B cell (primary cell): ENCODE data around the gene DUS4L. TPM values are rescaled to one million over a fixed set of nuclear protein-coding genes. Genes with fewer than 3 reads are reported as not detected.

Experiments
- ATAC-seq: fragments of 200-7000 bp; cut with Tn5 transposase; one replicate; pipeline ENCODE4 v1.10.0; 2021; ENCODE audit warnings: low read depth, mild to moderate bottlenecking, moderate number of reproducible peaks, moderate library complexity
- CTCF ChIA-PET: fragments of 350-600 bp; sonication (Branson Sonifier 250); formaldehyde crosslinking; loops from one replicate; lab custom pipeline; 2021; ENCODE audit warnings: antibody characterized with exemption, inconsistent platforms; lab: Charles Lee
- POLR2A ChIA-PET: fragments of 350-600 bp; sonication (Branson Sonifier 250); formaldehyde crosslinking; loops from one replicate; lab custom pipeline; 2021; ENCODE audit warnings: antibody characterized with exemption; lab: Charles Lee
- DNase-seq: peaks from one replicate; pipeline ENCODE4 v3.0.0; 2013
- H2AFZ ChIP-seq: 2 replicates; pipeline ENCODE4 v1.6.1; 2012; ENCODE audit warnings: mild to moderate bottlenecking, low read depth, low read length; ENCODE audit not compliant: insufficient read depth, poor library complexity, severe bottlenecking
- H3K27ac ChIP-seq, 2 donors: 1 replicate in 1 of 2; 2 replicates in 1 of 2; pipeline ENCODE4 v1.5.1; 2012 to 2013; ENCODE audit warnings: low read length in 2 of 2, mild to moderate bottlenecking in 2 of 2, moderate library complexity in 1 of 2
- H3K27me3 ChIP-seq, 4 experiments: fragments of 200-600 bp in 1 of 4; sonication (generic) in 1 of 4; replicated peaks in 1 of 4; 1 replicate in 2 of 4; 2 replicates in 2 of 4; pipeline versions ENCODE4 v1.6.1 to v1.7.0; 2013 to 2016; ENCODE audit warnings: low read length in 3 of 4, mild to moderate bottlenecking in 2 of 4, mixed read lengths in 1 of 4, moderate library complexity in 1 of 4; ENCODE audit not compliant: insufficient read depth in 4 of 4, control insufficient read depth in 3 of 4; ENCODE audit errors: control extremely low read depth in 1 of 4
- H3K36me3 ChIP-seq, 2 experiments: replicated peaks in 1 of 2; 1 replicate in 1 of 2; 2 replicates in 1 of 2; pipeline versions ENCODE4 v1.6.1 to v1.7.1; 2013; ENCODE audit warnings: low read length in 1 of 2; ENCODE audit not compliant: insufficient read depth in 2 of 2, control insufficient read depth in 1 of 2; ENCODE audit errors: control extremely low read depth in 1 of 2, extremely low read depth in 1 of 2
- H3K4me1 ChIP-seq, 2 donors: fragments of 200-600 bp in 1 of 2; sonication (generic) in 1 of 2; 1 replicate in 1 of 2; 2 replicates in 1 of 2; pipeline versions ENCODE4 v1.5.1 to v1.6.1; 2013 to 2017; ENCODE audit warnings: low read length in 2 of 2; ENCODE audit not compliant: control insufficient read depth in 2 of 2, insufficient read depth in 2 of 2
- H3K4me2 ChIP-seq: replicated peaks from 2 replicates; pipeline ENCODE3; 2012; ENCODE audit warnings: mild to moderate bottlenecking, low read depth, low read length; ENCODE audit not compliant: poor library complexity, severe bottlenecking
- H3K4me3 ChIP-seq, 5 experiments: fragments of 200-600 bp in 1 of 5; sonication (generic) in 1 of 5; 1 replicate in 3 of 5; 2 replicates in 2 of 5; pipeline versions ENCODE4 v1.5.1 to v1.7.0; 2011 to 2016; ENCODE audit warnings: low read length in 4 of 5, mild to moderate bottlenecking in 4 of 5, low read depth in 2 of 5, control low read depth in 1 of 5, moderate library complexity in 1 of 5; ENCODE audit not compliant: insufficient read depth in 1 of 5; ENCODE audit errors: control extremely low read depth in 1 of 5, extremely low read depth in 1 of 5
- H3K79me2 ChIP-seq: fragments of 200-600 bp; sonication (generic); one replicate; pipeline ENCODE4 v1.6.0; 2016; ENCODE audit warnings: low read length; ENCODE audit not compliant: control insufficient read depth, insufficient read depth
- H3K9ac ChIP-seq: fragments of 200-600 bp; sonication (generic); 2 replicates; pipeline ENCODE4 v1.6.1; 2017; ENCODE audit warnings: mild to moderate bottlenecking, low read length, moderate library complexity
- H3K9me3 ChIP-seq, 3 donors: one replicate each; pipeline versions ENCODE4 v1.6.1 to v1.7.1; 2013; ENCODE audit warnings: low read length in 2 of 3; ENCODE audit not compliant: control insufficient read depth in 2 of 3, insufficient read depth in 1 of 3; ENCODE audit errors: control extremely low read depth in 1 of 3
- H4K20me1 ChIP-seq: 2 replicates; pipeline ENCODE4 v1.6.0; 2012; ENCODE audit warnings: mild to moderate bottlenecking, low read length; ENCODE audit not compliant: insufficient read depth, control insufficient read depth, poor library complexity, severe bottlenecking
- H3K27ac Mint-ChIP-seq: one replicate; pipeline ENCODE4 v1.8.0; 2021; ENCODE audit warnings: mixed read lengths
- H3K27me3 Mint-ChIP-seq: one replicate; pipeline ENCODE4 v1.8.0; 2021; ENCODE audit warnings: mixed read lengths
- H3K4me1 Mint-ChIP-seq: one replicate; pipeline ENCODE4 v1.8.0; 2021; ENCODE audit warnings: mixed read lengths
- H3K4me3 Mint-ChIP-seq: one replicate; pipeline ENCODE4 v1.8.0; 2021; ENCODE audit warnings: mixed read lengths
- H3K9me3 Mint-ChIP-seq: one replicate; pipeline ENCODE4 v1.8.0; 2022; ENCODE audit warnings: mixed read lengths; ENCODE audit not compliant: insufficient read depth
- CTCF ChIP-seq: fragments of 200-600 bp; IDR thresholded peaks from one replicate; pipeline ENCODE4 v1.8.0; 2022; ENCODE audit warnings: antibody characterized with exemption, mild to moderate bottlenecking
- EZH2 ChIP-seq: IDR thresholded peaks from 2 replicates; pipeline ENCODE4 v1.6.1; 2012; ENCODE audit warnings: borderline replicate concordance, low read depth, mild to moderate bottlenecking, moderate library complexity, low read length; ENCODE audit not compliant: insufficient read depth, poor library complexity, severe bottlenecking
- WGBS: methylation state at CpG from one replicate; pipeline ENCODE4 v1.1.5; 2013; ENCODE audit warnings: missing lambda C conversion rate; ENCODE audit not compliant: insufficient coverage; 5-methylcytosine and 5-hydroxymethylcytosine counted together
- intact Hi-C: fragments of 100-400 bp; cut with micrococcal nuclease; formaldehyde crosslinking; loops from one replicate; pipeline ENCODE4 v1.10.0; 2022
- polyA plus RNA-seq: library from polyadenylated mRNA; depleted of rRNA; stranded (reverse); fragments of >200 nt; gene quantifications from 2 replicates; pipeline ENCODE4 v1.2.3, GENCODE V29; 2012
- total RNA-seq, 2 donors: library from RNA; stranded (reverse); fragments of 120-200 nt in 1 of 2; gene quantifications; 1 replicate in 1 of 2; 2 replicates in 1 of 2; pipeline versions ENCODE4 v1.2.3 to v1.2.4, GENCODE V29; 2013 to 2022

DUS4L gene
- total and polyA plus RNA-seq, 2 donors (not counting 1 experiment from before 2014, with no cell fraction given): 4.1 to 18.7 TPM

GRCh38 chr7:107579885-107580715 is 16.3 kb downstream of the DUS4L start, which contains the start of gene BCAP29:
Gene BCAP29, plus strand, starts transcription at chr7:107580246. Its CDS starts 527 bp downstream, at chr7:107580773.
- H3K4me1 Mint-ChIP-seq: peaks cover 23% of the 10 kb centered on the region
- no peaks in the 10 kb centered on the region for H3K27me3 Mint-ChIP-seq
- ChIA-PET POLR2A (interaction anchor here (0.6 to 2.2 kb wide), 3 partner anchors 16 to 102 kb away, joined by 3 to 6 read pairs (median 3); partner anchors contain the start of genes COG5 and DUS4L), CTCF (interaction anchor here (0.9 to 1.5 kb wide), 6 partner anchors 58 to 163 kb away, joined by 3 to 7 read pairs (median 3); no protein-coding TSS in a partner anchor)
- ATAC-seq (peak; percentile 98), DNase-seq (peak; percentile 87)
- intact Hi-C loops: loop anchor here (1.0 to 5.0 kb wide), 6 partner anchors 16 to 413 kb away; partner anchors contain the start of genes HBP1 and SLC26A4
- H4K20me1 ChIP-seq: no peaks in the 10 kb centered on the region
- TF ChIP-seq EZH2: no peak
- TF ChIP-seq CTCF: no peak
- no peaks in the 10 kb centered on the region for H3K9me3 Mint-ChIP-seq
- peaks cover 4 to 7% of the 10 kb centered on the region in 2 donors for H3K4me1 ChIP-seq
- peak within 1 kb of the TSS; percentile 66 to 80 for H3K27ac ChIP-seq
- no peaks in the 10 kb centered on the region for H3K27me3 ChIP-seq
- no peaks in the 10 kb centered on the region for H3K9me3 ChIP-seq
- peak within 1 kb of the TSS; percentile 85 for H3K4me3 Mint-ChIP-seq
- H2AFZ ChIP-seq: peak within 1 kb of the TSS; percentile 98
- peak within 1 kb of the TSS; percentile 94 for H3K9ac ChIP-seq
- peaks cover 2 to 4% of the 10 kb centered on the region in 2 experiments for H3K36me3 ChIP-seq
- peak within 1 kb of the TSS; percentile 79 for H3K27ac Mint-ChIP-seq
- peak within 1 kb of the TSS; percentile 85 for H3K4me2 ChIP-seq
- WGBS: under 1% methylated on average over 83 of the region's 89 CpGs
- peak within 1 kb of the TSS; percentile 75 to 93 (median 85) for H3K4me3 ChIP-seq
- H3K79me2 ChIP-seq: peaks cover 5% of the 10 kb centered on the region
